GM21515 (cell line): ENCODE results near the gene RBM38.

ENCODE experiments used
- ATAC-seq: cut with Tn5 transposase; IDR thresholded peaks from one replicate; pipeline ENCODE4 v1.9.1; 2021; ENCODE audit not compliant: unreplicated experiment

The RBM38 gene

DNA sequence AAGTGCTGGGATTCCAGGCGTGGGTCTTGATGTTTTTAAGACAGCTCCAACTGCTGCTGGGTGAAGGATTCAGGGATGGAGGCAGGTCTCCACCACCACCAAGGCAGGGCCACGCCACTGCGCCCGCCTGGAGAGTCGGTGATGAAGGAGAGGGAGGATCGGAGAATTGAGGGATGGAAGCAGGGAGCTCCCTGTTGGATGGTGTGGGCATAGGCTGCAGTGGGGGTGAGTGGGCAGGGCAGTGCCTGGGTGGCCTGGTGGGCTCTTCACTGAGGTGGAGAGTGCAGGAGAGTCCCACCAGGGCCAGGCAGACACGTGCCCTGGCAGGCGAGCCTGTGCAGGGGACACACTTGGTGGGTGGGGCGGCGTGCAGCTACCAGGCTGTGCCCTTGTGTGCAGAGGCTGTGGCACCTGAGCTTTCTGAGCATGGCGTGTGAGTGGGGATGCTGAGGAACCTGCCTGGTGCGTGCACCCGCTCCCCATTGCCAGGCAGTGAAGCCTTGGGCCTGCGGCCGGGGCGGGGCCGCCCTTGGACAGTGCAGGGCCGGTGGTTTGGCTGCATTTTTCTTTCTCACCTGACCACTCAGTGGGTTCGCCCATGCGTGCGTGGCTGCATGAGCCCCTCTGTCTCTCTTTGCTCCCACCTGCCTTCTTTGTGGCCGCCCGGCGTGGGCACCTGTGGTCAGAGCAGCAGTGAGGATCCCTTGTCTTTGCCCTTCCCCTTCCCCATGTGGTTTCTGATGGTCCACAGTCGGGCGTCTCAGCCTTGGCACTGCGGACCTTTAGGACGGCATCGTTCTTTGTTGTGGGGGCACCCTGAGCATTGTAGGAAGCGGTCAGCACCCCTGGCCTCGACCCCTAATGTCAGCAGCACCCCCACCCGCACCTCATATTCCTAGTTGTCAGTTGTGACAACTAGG, 11.3 kb downstream of the RBM38 start:
- no peak for ATAC-seq

DNA sequence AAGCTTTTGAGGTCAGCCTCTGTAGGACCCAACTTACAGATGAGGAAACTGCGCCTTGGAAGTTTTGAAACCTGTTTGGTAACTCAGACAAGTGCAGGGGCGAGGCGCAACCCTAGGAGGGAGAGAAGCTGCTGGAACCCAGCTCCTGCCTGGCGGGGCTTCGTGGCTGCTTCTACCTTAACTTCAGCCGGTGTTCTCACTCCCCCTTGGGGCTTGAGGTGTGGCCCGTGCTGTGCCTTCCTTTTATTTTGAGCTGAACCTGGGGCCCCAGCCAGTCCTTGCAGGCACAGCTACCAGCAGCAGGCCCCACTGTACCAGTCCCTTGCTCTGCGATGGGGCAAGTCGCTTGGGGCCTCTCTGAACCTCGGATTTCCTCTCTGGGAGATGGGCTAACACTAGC, 12.0 kb downstream of the RBM38 start:
- no peak for ATAC-seq

DNA sequence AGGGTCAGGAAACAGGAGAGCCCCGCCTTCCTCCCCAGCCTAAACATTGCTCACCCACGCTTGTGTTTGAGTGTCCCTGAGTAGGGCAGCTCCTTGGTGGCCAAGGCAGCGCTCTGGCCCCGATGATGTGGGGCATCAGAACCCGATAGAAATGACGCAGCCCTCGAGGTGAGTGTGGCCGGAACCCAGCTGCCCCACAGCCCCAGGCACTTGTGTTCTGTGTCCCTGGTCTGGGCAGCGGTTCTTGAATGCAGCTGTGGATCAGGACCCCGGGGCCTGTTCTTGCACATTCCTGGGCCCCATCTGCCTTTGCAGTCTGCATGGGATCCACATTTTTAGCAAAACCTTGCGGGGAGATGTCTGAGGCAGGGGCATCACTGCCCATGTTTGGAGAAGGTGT, 12.8 kb downstream of the RBM38 start:
- ATAC-seq: no peak

DNA sequence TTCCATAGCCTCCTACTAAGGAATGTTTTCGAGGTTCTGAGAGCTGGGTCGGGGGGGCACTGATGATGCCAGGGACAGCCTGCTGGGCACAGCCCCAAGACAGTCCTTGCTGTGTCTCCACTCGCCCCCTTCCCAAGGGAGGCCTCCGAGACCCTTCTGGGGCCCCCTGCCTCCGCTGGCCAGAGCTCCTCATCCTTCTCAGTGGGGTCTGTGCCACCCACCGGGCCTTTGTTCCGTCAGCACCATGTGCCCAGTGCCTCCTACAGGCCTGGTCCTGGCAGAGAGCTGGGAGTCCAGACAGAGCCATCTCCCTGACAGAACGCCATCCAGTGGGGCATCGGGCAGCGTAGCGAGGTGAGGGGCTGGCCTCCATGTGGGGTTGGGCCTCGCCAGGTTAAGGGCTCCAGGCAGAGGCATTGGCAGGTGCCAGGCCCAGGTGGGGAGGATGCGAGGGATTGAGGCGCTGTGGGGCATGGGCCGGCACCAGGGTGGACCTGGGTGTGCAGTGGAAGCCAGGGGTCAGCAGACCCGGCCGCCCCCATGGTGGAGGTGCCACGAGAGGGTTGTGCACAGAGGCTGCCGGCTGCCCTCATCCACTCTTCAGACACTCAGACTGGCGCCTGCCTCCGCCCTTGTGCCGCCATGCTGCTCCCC, 13.3 kb downstream of the RBM38 start:
- no peak for ATAC-seq

DNA sequence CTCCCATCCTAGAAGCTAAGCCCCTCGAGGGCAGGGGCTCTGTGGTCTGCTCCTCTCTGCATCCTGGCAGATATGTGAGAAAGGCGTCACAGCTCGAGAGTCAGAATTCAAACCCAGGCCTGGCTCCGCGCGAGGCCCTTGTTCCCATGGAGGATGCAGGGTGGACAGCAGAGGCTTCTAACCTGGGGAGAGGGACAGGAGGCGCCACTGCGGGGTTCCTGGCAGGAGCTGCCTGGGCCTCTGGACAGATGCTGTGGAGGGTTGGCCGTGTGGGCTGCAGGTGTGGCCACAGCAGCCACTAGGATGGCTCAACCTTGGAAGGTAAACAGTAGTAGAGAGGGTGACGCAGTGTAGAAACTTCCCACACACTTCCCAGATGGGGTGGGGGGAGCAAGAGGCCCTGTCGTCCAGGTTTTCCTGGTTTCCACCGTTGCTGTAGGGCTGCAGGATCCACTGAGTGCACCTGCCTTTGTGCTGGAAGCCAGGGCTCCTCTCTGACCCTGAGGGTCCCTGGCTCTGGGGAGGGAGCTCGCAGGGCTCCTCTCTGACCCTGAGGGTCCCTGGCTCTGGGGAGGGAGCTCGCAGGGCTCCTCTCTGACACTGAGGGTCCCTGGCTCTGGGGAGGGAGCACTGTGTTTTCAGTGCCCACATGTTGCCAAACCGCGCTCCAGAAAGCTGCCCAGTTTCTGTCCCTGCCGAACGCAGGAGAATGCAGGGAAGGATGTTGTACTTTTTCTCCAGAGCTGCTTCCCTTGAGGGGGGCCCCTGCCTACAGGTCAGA, 14.2 kb downstream of the RBM38 start:
- no peak for ATAC-seq

DNA sequence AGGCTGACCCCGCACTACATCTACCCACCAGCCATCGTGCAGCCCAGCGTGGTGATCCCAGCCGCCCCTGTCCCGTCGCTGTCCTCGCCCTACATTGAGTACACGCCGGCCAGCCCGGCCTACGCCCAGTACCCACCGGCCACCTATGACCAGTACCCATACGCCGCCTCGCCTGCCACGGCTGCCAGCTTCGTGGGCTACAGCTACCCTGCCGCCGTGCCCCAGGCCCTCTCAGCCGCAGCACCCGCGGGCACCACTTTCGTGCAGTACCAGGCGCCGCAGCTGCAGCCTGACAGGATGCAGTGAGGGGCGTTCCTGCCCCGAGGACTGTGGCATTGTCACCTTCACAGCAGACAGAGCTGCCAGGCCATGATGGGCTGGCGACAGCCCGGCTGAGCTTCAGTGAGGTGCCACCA, 16.4 kb downstream of the RBM38 start:
- no peak for ATAC-seq

DNA sequence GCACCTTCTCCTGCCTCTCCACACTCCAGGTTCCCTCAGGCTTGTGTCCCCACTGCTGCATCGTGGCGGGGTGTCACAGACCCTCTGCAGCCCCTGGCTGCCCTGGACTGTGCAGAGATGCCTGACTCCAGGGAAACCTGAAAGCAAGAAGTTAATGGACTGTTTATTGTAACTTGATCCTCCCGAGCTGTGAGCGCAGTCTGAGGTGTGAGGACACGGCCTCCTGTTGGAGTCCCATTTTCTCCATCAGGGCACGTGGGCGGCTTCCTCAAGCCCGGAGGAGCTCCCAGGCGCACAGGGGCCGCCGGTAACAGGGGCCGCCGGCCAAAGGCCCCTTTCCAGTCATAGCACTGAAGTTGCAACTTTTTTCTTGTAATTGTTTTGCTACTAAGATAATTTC, 16.9 kb downstream of the RBM38 start:
- ATAC-seq: no peak

DNA sequence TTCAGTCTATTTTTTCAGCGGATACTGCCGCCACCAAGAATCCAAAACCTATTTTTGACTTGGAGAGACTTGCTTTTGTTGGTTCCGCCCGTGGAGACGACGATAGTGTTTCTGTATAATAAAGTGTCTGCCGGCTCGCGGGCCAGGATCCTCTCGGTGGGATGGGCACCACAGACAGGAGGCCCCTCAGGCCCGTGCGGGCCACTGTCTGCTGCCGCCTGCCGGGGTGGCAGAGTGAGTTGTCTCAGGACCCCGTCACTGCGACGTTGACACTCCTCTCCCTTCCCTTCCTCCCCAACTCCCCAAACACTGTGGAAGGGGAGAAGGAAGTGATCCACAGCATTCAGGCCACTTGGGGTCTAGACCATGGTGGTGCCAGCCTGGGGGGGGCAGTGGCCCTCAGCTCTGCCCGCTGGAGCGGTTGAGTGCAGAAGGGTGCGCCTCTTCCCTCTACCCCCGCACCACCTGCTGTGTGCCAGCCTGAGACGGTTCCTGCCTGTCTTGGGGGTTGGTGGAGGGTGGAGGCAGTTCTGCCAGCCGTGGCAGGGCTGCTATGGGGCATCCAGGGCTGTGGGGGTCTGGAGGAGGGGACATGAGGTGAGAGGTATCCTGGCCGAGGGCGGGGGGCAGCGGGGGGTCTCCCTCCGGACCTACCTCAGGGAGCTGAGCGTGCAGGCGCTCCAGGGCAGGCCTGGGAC, 17.5 kb downstream of the RBM38 start:
- ATAC-seq: no peak

DNA sequence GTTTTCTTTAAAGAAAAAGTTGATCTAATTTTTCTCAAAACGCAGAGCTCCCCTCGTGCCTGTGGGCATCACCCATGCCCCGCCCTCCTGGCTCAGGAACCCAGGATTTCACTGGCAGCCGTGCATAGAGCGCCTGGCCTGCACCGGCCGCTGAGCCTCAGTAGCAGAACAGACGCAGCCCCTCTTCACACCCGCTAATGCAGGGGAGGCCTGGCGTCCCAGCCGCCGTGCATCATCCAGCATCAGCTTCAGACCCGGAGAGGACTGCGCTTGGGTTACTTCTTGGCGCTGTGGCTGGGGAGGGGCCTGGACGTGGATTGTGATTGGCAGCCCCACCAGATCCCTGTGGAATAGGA, 18.1 kb downstream of the RBM38 start:
- ATAC-seq: no peak

DNA sequence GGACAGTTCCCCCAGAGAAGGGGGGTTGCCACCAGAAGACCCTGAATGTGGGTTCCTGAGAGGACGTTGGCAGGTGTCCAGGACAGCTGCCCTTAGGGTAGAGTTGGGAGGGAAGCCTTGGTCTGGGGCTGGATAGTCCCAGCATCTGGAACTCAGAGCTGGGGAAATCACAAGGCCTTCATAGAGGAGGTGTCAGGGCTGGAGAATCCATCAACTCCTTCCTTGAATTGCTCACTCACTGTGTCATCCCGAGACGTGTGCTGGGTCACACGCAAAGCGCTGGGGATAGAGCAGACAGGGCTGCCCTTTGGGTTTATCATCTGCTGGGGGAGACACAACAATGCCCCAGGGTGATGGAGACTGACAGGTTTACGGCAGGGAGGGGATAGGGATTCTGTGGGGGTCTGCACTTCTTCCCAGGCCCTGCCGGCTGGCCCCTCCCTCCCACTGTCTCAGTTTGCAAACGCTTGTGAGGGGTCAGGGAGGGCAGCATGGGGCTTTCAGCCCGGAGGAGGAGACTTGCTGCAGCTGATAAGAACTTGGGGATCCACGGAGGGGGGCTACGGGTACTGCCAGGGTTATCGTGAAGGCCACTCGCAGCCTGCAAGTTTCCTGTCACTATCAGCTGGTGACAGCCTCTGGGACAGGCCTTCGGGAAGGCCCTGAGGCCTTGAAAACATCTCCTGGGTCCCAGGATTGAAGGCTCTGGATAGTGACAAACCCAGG, 18.6 kb downstream of the RBM38 start:
- no peak for ATAC-seq

DNA sequence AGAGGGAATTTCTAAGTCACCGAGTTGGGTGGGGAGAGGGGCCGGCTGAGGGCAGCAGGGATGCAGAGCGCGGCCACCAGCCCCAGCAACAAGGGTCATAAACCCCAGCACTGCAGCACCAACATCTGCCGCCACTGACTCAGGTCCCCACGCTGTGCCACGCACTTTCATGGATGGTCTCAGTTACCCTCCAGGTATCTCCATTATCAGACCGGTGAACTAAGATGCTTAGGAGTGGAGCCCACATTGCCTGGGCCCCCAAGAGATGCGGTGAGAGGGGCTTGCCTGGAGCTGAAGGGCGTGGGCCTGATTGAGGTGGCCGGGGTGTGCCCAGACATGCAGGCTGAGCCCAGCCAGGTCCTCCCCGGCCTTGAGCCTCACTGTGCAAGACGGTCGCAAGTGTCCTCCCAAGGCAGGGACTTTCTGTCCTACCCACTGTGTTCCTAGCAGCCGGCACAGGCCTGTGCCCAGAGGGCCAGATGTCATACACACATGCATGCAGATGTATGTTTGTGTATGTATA, 19.3 kb downstream of the RBM38 start:
- ATAC-seq: no peak

DNA sequence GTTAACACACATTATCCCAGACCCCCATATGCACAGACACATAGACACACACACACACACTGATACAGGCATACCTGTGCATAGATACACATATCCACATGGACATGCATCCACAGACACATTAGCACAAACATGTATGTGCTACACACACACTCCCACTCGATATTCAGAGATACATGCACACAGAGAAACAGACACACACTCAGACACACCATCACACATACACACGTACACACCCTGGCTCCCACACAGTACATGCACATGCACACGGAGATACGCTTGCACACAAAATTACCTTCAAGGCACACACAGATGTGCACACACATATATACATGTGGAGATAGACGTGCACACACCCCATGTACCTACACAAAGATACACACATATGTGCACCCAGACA, 19.7 kb downstream of the RBM38 start:
- ATAC-seq: no peak

DNA sequence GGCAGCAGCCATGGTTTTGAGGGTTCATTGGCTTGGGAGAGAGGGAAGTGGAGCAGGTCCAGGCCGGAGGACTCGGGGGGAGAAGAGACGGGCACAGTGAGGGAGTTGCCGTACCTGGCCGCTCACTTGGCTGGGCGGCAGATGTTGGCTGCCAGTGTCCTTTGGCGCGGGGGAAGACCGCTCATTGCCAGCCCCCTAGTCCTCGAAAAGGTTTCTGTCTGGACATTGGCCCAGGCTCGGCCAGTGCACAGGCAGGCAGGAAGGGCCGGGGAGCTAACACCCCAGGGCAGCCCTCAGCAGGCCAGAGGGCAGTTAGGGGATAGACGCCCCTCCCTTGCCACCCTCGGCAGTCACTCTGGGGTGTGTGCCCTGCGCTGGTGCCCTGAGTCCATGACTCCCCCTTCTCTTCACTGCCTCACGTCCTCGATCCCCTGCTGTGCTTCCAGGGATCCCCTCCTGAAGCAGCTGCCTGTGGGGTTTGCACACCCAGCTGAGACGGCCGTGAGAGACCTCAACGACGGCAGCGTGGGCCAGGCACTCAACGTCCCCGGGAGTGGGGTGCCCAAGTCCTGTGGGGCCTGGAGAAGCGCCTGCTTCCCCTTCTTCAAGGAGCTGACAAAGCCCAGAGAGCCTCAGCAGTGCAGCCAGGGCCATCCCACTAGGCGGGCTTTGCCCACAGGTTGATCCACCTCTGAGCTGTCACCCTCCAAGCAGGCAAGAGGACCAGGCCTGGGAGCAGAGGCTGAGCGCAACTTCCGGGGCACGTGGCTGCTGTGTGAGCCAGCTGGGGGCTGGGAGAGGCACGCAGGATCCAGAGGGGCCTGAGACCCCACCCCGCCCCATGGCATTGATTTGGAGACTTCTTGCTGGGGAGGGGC, 20.4 kb downstream of the RBM38 start:
- ATAC-seq: no peak

DNA sequence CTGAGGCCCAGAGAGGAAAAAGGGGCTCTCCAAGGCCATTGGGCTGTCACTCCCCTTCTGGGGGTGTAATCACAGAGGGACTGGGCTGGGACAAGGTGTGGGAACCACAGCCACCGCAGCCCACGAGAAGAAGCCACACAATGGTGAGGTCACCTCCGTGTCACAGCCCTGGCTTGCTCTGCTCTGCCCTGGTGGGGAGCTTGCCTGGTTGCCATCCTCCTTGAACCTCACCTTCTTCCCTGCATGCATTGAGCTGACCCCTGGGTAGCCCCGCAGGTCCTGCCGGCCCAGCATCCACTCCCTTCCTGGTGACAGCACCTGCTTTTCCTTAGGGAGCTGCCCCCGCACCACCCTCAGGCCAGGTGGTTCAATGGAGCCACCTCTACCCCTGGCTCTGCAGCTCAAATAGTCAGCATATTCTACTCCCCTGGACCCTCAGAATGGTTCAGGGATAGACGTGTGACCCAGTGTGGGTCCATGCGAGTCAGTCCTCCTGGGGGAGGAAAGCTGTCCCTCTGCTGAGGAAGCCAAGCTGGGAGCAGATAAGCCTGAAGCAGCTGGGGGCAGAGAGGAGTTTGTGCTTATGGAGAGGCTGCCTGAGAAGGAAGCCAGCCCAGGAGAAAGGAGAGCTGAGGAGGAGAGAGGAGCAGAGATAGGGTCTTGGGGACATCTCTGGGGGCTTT, 21.3 kb downstream of the RBM38 start:
- no peak for ATAC-seq

DNA sequence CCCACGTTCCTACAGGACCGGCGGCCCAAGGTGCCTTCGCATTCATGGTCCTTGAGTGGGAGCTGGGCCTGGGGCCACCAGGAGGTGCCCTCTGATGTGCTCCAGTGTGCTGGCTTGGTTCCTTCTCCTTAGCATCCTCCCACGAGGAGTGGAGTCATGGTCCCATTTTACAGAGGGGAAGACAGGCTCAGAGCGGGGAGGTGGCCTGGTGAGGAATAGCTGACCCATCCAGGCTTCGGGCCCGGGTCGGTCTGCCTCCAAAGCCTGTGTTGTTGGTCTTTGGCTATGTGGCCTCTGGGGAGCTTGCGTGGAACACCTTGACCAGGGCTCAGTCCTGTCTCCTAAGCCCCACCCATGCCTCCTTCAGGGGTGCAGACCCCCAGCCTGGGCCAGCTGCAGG, 22.8 kb downstream of the RBM38 start:
- no peak for ATAC-seq

DNA sequence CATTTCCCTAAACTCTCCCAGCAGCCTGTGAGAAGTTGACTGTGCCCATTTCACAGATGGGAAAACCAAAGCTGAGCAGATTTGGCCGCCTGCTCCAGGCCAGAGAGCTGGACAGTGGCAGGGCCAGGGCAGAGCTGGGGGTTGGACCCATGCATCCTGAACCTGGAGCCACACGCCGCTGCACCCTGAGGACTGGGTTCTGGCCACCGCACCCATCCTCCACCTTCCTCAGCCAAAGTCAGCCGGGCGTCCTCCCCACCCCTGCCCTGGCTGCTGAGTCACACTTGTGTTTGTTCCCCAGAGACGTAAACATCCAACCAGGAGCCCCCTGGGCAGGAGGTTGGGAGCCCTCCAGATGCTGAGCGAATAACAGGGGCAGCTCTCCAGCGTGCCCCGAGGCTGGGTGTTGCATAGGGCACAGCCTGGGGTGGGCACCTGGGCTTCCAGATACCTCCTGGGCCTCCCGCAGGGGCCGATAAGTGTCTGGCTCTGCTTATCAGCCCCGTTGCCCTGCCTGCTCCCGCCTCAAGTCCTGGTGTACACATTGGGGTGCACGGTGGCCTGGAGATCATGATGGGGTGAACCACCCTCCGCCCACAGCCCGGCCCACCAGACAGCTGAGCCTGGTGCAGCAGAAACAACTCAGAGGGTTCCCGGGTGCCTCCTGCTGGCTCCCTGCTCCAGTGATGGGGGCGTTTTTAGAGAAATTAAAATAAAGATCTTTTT, 23.8 kb downstream of the RBM38 start:
- ATAC-seq: no peak

DNA sequence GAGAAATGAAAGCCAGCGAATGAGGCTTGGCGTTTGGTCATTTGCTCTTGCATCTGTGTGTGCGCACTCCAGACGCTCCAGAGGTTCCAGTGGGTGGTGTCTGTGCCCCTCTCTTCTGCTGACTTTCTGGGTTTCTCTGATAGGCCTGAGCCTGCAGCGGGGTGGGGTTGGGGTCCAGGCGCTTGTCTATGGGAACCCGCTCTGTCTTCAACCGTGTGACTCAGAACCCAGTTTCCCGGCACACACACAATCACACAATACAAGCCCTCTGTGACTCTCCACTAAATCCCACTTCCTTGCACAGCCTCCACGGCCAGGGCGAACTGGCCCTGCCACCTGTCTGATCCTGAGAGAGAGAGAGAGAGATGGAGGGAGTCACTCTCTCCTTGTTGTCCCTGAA, 24.6 kb downstream of the RBM38 start:
- ATAC-seq: no peak
